Activated T-cell treated with anti-CD3 and anti-CD28 coated beads for 24 hours (primary cell): Measurements from ENCODE around the gene TUBA4A.
A peak's percentile ranks its signal among the peaks of the same experiment; 100 is the strongest.

ENCODE experiments used
- DNase-seq: peaks from one replicate; pipeline ENCODE4 v3.0.0-alpha.2; 2020; ENCODE audit warnings: low read depth

TUBA4A gene

GRCh38 chr2:219230059-219230540 is 23.6 kb downstream of the TUBA4A start:
- DNase-seq: no peak

DNA sequence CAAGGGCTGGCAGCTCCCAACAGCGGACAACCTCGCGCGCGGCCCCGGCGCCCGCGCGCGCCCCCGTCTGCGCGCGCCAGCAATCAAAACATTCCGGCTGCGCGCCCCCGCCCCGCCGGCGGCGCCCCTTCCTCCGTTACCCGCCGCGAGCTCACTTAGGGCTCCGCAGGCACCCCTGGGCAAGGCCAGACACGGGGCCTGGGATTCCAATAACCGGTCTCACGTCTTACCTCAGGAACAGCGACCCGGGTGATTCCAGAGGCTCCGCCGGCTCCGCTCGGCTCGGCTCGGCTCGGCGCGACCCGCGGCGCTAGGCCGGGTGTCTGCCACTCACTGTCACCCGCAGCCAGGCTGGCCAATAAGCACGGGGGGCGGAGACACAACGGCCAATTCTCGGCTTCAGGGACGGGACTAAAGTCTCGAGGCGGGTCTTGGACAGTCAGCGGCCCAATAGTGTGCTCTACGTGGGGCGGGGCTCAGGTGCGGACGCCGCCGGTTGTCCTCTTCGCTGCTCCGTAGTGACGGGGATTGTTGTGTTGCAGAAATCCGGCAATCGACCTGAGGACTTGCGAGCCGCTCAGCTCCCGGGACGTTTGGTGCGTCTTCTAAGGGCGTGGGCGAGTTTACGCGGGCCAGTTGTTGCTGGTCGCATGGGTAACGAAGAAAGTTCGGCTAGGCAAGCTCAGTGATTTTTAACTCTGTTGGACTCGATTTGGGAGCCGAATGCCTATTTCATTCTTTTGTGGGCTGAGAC is 24.2 kb downstream of the TUBA4A start, which contains the start of the genes ANKZF1 and ATG9A:
Gene ANKZF1 (plus strand): TSS at position 502 of the 754 bp plus-strand sequence. CDS start 452 bp downstream, outside the sequence.
Gene ATG9A (minus strand): TSS at position 332 of the 754 bp plus-strand sequence. CDS start 1,612 bp downstream, outside the sequence.
- peak; percentile 97 for DNase-seq

- no peak for DNase-seq
These were observed 24.8 kb downstream of the TUBA4A start for GRCh38 chr2:219228911-219229304.

DNA sequence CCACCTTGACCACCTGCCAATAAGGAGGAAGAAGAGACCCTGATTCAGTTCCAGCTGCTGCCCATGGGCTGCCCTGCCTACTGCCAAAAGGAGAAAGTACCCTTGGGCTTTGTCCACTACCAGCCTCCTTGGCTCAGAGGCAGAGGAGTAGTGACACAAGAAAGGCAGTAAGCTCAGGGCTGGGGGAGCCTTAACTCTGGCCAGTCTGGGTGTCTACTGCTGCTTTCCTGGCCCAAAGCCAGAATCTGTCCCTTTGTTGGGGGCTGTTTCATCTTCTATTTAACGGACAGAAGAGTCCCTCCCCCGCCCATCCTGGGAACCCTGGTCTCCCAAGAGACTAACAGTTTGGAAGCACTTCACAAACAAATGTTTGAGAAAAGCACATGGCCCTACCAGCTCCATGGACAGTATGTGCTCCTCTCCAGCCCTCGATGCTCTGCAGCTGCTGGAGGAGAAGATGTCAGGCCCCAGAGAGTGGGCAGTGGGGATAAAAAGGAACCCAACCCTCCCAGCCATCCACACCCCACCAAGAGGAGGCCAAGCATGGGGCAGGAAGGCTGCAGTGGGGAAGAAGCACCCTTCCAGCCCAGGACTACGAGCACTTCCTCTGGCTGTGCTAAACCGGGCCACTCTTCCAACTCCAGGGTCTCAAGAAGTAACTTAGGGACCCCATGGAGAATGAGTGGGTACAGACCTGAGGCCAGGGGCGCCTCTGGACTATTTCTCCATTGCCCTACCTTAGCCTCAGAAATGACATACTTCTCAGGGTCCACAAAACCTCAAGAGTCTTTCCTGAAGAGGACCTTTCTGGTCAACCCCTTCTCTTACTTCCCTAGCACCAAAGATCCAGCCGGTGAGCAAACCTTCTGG is 25.4 kb downstream of the TUBA4A start:
- DNase-seq: no peak

- DNase-seq: no peak
These were observed 28.4 kb downstream of the TUBA4A start for GRCh38 chr2:219225350-219225749.

GRCh38 chr2:219223831-219224610 is 29.7 kb downstream of the TUBA4A start:
- DNase-seq: no peak

DNA sequence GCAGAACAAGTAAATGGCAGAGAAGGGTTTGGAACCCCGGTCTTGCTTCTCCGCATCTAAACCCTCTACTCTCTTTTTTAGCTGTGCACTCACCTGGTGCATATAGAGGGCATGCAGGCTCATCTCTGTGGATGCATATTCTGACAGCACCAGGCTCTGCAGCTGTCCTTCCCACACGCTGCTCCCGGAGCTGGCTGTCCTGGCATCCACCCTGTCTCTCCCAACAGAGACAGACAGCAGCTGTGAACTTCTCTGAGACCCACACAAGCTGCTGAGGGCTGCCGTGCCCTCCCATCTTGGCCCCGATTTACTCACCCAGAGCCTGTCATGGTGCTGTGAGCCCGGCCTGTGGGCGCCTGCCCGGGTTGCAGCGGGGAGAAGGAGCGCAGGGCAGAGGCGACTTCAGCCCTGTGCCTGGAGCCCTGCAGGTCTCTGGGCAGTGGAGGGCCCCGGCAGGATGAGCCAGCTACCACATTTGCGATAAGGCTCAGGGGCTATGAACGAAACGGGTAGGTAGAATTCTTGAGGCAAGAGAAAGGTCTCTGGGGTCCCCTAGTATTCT is 31.7 kb downstream of the TUBA4A start:
- no peak for DNase-seq

GRCh38 chr2:219220652-219221402 is 32.9 kb downstream of the TUBA4A start:
- DNase-seq: no peak

GRCh38 chr2:219219784-219220532 is 33.8 kb downstream of the TUBA4A start:
- DNase-seq: no peak

DNA sequence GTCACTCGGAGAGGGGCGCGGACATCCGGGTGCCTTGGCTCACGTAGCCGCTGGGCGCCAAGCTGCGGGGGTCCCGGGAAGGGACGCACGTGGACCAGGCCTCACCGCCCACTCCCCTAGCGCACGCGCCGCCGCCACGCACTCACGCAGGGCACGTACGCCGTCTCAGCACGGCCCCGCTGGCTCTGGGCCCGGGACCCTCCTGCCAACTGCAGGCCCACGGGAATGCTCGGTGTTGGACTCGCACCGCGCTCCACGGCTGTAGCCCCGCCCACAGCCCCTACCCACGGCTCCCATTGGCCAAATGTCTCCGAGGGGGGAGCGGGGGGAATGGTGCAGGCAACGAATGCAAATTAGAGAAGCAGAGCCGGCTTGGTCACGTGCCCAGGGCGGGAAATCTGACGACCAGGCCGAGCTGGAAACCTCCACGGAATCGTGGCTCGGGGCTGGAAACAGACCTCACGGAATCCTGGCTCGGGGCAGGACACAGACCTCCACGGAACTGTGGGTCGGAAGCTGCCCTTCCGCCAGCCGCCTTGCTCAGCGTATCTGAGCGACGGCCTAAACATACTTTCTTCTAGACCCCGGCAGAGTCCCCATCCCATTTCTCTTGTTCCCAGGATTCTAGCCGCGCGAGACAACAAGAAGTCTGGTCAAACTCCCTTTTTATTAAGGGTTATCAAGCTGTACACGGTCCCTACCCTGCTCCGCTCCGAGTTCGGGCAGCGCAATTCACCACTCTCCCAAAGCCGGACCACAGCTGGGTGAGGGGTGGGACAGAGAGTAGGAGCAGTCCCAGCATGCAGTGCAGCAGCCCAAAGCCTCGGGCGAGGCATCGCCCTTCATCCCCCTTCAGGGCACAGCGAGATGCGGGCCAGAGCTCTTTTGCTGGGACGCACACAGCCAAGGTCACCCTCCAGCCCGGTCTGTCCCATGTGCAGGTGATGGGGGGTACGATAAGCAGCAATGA is 34.7 kb downstream of the TUBA4A start, which contains the start of gene ABCB6:
Gene ABCB6 (minus strand): TSS at position 227 of the 970 bp plus-strand sequence. CDS start 285 bp downstream, outside the sequence.
- peak; percentile 85 for DNase-seq

GRCh38 chr2:219218217-219218731 is 35.4 kb downstream of the TUBA4A start:
- no peak for DNase-seq

- DNase-seq: no peak
These were observed 37.2 kb downstream of the TUBA4A start for GRCh38 chr2:219216535-219216915.

DNA sequence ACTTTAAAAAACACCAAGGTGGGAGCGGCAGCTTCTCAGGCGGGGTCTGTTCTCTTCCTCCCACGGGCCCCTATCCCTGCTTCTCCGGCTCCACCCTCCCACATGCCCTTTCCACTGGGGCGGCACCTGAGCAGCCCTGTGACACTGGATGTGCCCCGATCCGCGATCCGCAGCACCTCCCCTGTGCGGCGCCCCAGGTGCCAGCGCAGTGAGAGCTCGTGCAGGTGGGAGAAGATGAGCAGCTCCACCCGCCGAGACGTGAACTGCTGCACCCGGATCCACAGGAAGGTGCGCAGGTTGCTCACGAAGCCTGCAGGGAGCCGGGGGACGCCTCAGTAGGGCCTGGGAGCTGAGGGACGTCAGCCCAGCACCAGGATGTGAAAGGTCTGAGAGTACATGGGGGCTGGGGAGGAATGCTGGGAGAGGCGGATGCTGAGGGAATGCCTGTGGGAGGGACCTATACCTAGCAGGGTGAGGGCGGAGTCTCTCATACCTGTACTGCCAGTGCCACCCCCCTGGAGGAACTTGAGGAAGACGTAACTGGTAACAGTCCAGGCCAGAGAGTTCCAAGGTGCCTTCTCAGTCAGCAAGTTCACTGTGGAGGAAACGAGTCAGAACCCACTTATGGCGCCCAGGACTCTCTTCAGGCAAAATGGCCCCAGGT is 37.7 kb downstream of the TUBA4A start:
- DNase-seq: no peak

DNA sequence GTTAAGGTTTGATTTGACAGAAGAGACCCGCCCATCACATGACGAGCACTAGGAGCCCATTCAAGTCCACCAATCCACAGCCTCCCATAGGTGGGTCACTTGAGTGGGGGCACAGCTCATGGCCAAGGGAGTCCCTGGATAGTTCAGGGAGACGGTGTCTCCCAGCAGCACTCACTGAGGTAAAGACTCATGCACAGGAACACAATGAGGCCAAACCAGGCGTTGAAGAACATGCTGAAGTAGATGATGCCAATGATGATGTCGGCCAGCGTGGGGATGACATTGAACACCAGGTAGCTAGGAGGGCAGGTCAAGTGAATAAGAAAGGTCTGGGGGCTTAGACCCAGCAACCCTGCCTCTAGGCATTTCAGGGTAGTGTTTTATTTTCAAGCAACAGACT is 38.9 kb downstream of the TUBA4A start:
- DNase-seq: no peak

- DNase-seq: no peak
These were observed 39.6 kb downstream of the TUBA4A start for GRCh38 chr2:219214141-219214540.

GRCh38 chr2:219213486-219214071 is 40.1 kb downstream of the TUBA4A start:
- no peak for DNase-seq

DNA sequence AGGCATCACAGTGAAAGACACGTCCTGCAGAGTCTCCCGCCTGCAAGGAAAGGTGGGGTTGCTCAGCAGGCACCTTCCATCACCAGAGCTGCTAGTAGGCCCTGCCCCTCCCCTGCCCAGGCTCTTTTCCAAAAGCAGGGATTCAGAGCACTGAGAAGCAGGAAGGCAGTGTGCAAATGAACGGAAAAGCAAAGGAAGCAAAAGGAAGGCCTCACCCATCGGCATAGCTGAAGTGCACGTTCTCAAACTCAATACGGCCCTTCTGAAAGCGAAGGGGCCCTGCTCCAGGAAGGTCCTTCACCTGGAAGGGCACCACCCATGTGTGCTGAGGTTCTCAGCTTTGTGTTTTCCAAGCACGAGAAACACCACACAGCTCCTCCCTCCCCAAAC is 40.7 kb downstream of the TUBA4A start:
- DNase-seq: no peak
